Kidney (tissue), 14 donors: ENCODE data around the gene PIK3CD. TPM values are rescaled to one million over a fixed set of nuclear protein-coding genes. Genes with fewer than 3 reads are reported as not detected.

Source experiments
- DNase-seq, 5 donors: peaks; one replicate each; pipeline ENCODE4 v3.0.0-alpha.2; 2013 to 2020
- FAIRE-seq: peaks from 2 replicates; lab custom pipeline; 2012; peaks lifted over from hg19 to GRCh38; lab: Jason Lieb, UNC
- H3K27ac ChIP-seq, 2 donors: one replicate each; pipeline ENCODE4 v1.7.0; 2013; ENCODE audit warnings: low read depth in 2 of 2, low read length in 2 of 2, inconsistent platforms in 1 of 2
- H3K27me3 ChIP-seq: one replicate; pipeline ENCODE4 v1.7.1; 2013; ENCODE audit warnings: low read length, inconsistent platforms; ENCODE audit not compliant: control insufficient read depth, insufficient read depth
- H3K36me3 ChIP-seq, 3 donors: one replicate each; pipeline versions ENCODE4 v1.7.0 to v1.7.1; 2013; ENCODE audit warnings: low read length in 3 of 3, control low read depth in 1 of 3, inconsistent platforms in 1 of 3; ENCODE audit not compliant: insufficient read depth in 3 of 3, control insufficient read depth in 2 of 3
- H3K4me1 ChIP-seq, 3 donors: one replicate each; pipeline versions ENCODE4 v1.7.0 to v1.7.1; 2013; ENCODE audit warnings: low read length in 3 of 3, inconsistent platforms in 1 of 3, low read depth in 1 of 3; ENCODE audit not compliant: control insufficient read depth in 2 of 3, insufficient read depth in 2 of 3
- H3K4me3 ChIP-seq, 3 donors: one replicate each; pipeline versions ENCODE4 v1.7.0 to v1.8.1; 2013; ENCODE audit warnings: low read length in 3 of 3, control low read depth in 1 of 3, inconsistent platforms in 1 of 3
- H3K9ac ChIP-seq, 3 donors: one replicate each; pipeline versions ENCODE4 v1.7.0 to v1.7.1; 2013; ENCODE audit warnings: low read length in 3 of 3, control low read depth in 1 of 3, inconsistent platforms in 1 of 3
- H3K9me3 ChIP-seq, 3 donors: one replicate each; pipeline versions ENCODE4 v1.7.0 to v1.7.1; 2013; ENCODE audit warnings: low read length in 3 of 3, control low read depth in 1 of 3, inconsistent platforms in 1 of 3; ENCODE audit not compliant: control insufficient read depth in 2 of 3, insufficient read depth in 1 of 3
- CTCF ChIP-seq: IDR thresholded peaks from 3 replicates; pipeline ENCODE4 v1.5.1; 2012; ENCODE audit warnings: mild to moderate bottlenecking, moderate library complexity, borderline replicate concordance; ENCODE audit not compliant: insufficient read depth; ENCODE audit errors: extremely low read depth
- intact Hi-C: fragments of 100-400 bp; cut with DNase I; formaldehyde crosslinking; loops from one replicate; pipeline ENCODE4 v1.11.1; 2022
- polyA plus RNA-seq: library from polyadenylated mRNA; stranded (reverse); fragments of 350-450 nt; fragmentation: Illumina TruSeq; extraction: RNeasy Lipid Tissue Mini Kit (QIAGEN cat#74804); gene quantifications from one replicate; pipeline ENCODE4 v1.2.3, GENCODE V29; 2014; ENCODE audit warnings: low read depth, low replicate concordance; ENCODE audit not compliant: insufficient read depth
- total RNA-seq: library from RNA; stranded (reverse); fragmentation: NEBNext Ultra II Directional; extraction: Animal tissue kit (Norgen Biotek cat#: 25700); gene quantifications from one replicate; pipeline ENCODE4 v1.2.1, GENCODE V29; 2021
- donor health status: control.
- donor health status: control.
- donor health status: control.
- donor health status: control.
- donor health status: control.
- donor health status: DM: yes; HTN: yes; CAD: no.
- donor health status: Normal renal cell carcinoma (clear cell type).

PIK3CD gene
- total and polyA plus RNA-seq, 2 donors from 2014 or later = 5.3 to 19.7 TPM

- no peak overlapping the region for H3K9ac ChIP-seq
- intact Hi-C loops = loop anchor here (10.0 kb wide), 1 partner anchor 136 kb away; no protein-coding TSS in a partner anchor
- peaks cover 7 to 46% (median 24%) of the 10 kb centered on the region in 3 donors for H3K36me3 ChIP-seq
- DNase-seq = peak in 1 of 5 donors; percentile 71
- no peak for TF ChIP-seq CTCF
- H3K4me3 ChIP-seq = no peak overlapping the region
- FAIRE-seq = no peak
- H3K4me1 ChIP-seq = no peaks in the 10 kb centered on the region
- no peak overlapping the region for H3K27ac ChIP-seq
- H3K27me3 ChIP-seq = no peaks in the 10 kb centered on the region
- no peaks in the 10 kb centered on the region for H3K9me3 ChIP-seq
Measured at GRCh38 chr1:9728451-9729295, 77.1 kb downstream of the PIK3CD start.

GRCh38 chr1:9729523-9729922 lies 78.0 kb downstream of the PIK3CD start:
- intact Hi-C loops = loop anchor here (10.0 kb wide), 1 partner anchor 135 kb away; no protein-coding TSS in a partner anchor
- Histone ChIP-seq H3K9ac (no peak overlapping the region), H3K27ac (no peak overlapping the region), H3K27me3 (no peaks in the 10 kb centered on the region), H3K4me3 (no peak overlapping the region), H3K36me3 (peaks cover 7 to 51% (median 24%) of the 10 kb centered on the region in 3 donors), H3K4me1 (no peaks in the 10 kb centered on the region), H3K9me3 (no peaks in the 10 kb centered on the region)
- no peak for FAIRE-seq
- DNase-seq = peak in 1 of 5 donors; percentile 57
- TF ChIP-seq CTCF = no peak

- FAIRE-seq (no peak), DNase-seq (peak in 1 of 5 donors; percentile 68)
- Histone ChIP-seq H3K9ac (no peak overlapping the region), H3K27ac (no peak overlapping the region), H3K4me1 (no peaks in the 10 kb centered on the region), H3K9me3 (no peaks in the 10 kb centered on the region), H3K36me3 (peaks cover 7 to 59% (median 27%) of the 10 kb centered on the region in 3 donors), H3K27me3 (no peaks in the 10 kb centered on the region), H3K4me3 (no peak overlapping the region)
- no peak for TF ChIP-seq CTCF
- intact Hi-C loops = no loop called here
Measured at GRCh38 chr1:9730096-9730901, 78.8 kb downstream of the PIK3CD start.
